ENCODE measurements around the gene PGC.

Gene PGC

GRCh38 chr6:41730531-41731436 lies 16.4 kb downstream of the PGC start:
- peak overlapping the region; percentile 81 to 99 (median 95); a peak in 20 of 22 replicates for H3K9ac ChIP-seq
- H3K9me3 ChIP-seq (replicated peaks in 1 of 11), result no peaks in the 10 kb centered on the region
- 0 out of 22 replicates have a peak, but pooled peaks of 1 of the 11 experiments have one; percentile 8 for TF ChIP-seq Cebpa-rat (IDR thresholded peaks at IDR 0.05)
- H3K27me3 ChIP-seq, result no peaks in the 10 kb centered on the region
- peak overlapping the region; percentile 96 to 100 (median 99) for H3K4me2 ChIP-seq
- H3K36me3 ChIP-seq, result peaks cover 0 to 34% (median 12%) of the 10 kb centered on the region in 11 experiments; a peak in 11 of 22 replicates
- peaks cover 5 to 68% (median 16%) of the 10 kb centered on the region in 11 experiments; a peak in 15 of 22 replicates for H4K20me1 ChIP-seq
- peak overlapping the region; percentile 77 to 98 (median 90) for H3K4me3 ChIP-seq
- H3K4me1 ChIP-seq, result peaks cover 77 to 84% (median 81%) of the 10 kb centered on the region in 10 experiments
- H3K27ac ChIP-seq, result peak overlapping the region in 10 of 11 experiments; percentile 18 to 100 (median 96); a peak in 19 of 22 replicates

DNA sequence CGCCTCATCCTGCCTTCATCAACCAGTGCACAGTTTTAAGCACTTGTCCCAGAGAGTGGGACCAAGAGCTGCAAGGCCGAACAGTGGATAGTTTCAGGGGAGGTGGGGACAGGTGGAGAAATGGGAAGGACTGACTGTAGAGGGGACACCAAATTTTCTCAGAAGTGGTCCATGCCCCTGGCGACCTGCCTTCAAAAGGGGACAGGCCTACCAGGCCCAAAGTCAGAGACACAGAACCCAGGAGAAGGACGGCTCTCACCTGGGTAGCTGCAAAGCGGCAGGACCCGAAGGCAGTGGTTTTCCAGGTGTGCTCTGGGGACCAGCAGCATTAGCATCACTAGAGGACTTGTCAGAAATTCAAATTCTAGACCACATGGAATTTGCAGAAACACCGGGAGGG lies 17.6 kb downstream of the PGC start:
- H3K9ac ChIP-seq, result peak overlapping the region; percentile 59 to 99 (median 95); a peak in 18 of 22 replicates
- no peaks in the 10 kb centered on the region for H3K27me3 ChIP-seq
- no peak for TF ChIP-seq Cebpa-rat (IDR thresholded peaks at IDR 0.05)
- H3K4me1 ChIP-seq, result peaks cover 86 to 93% (median 90%) of the 10 kb centered on the region in 10 experiments
- H3K9me3 ChIP-seq (replicated peaks in 1 of 11), result no peaks in the 10 kb centered on the region
- H4K20me1 ChIP-seq, result peaks cover 5 to 75% (median 16%) of the 10 kb centered on the region in 11 experiments; a peak in 15 of 22 replicates
- H3K27ac ChIP-seq, result peak overlapping the region in 9 of 11 experiments; percentile 53 to 100 (median 97); a peak in 16 of 22 replicates
- H3K4me2 ChIP-seq, result peak overlapping the region; percentile 96 to 100 (median 99)
- H3K4me3 ChIP-seq, result peak overlapping the region in 6 of 10 experiments; percentile 77 to 98 (median 91); a peak in 12 of 20 replicates
- peaks cover 0 to 36% (median 13%) of the 10 kb centered on the region in 11 experiments; a peak in 11 of 22 replicates for H3K36me3 ChIP-seq

- Histone ChIP-seq H3K4me3 (peak overlapping the region in 5 of 10 experiments; percentile 31 to 98 (median 86); a peak in 7 of 20 replicates), H3K4me2 (peak overlapping the region; percentile 96 to 100 (median 99)), H3K9me3 (replicated peaks in 1 of 11) (no peaks in the 10 kb centered on the region), H3K9ac (peak overlapping the region; percentile 51 to 99 (median 95); a peak in 19 of 22 replicates), H3K36me3 (peaks cover 0 to 36% (median 13%) of the 10 kb centered on the region in 11 experiments; a peak in 11 of 22 replicates), H3K4me1 (peaks cover 93 to 100% (median 96%) of the 10 kb centered on the region in 10 experiments), H3K27ac (peak overlapping the region in 10 of 11 experiments; percentile 5 to 100 (median 96); a peak in 20 of 22 replicates), H3K27me3 (no peaks in the 10 kb centered on the region), H4K20me1 (peaks cover 5 to 75% (median 16%) of the 10 kb centered on the region in 11 experiments; a peak in 15 of 22 replicates)
- TF ChIP-seq Cebpa-rat (IDR thresholded peaks at IDR 0.05), result no peak
Measured at GRCh38 chr6:41728954-41729353, 18.2 kb downstream of the PGC start.

GRCh38 chr6:41728073-41728936 lies 18.9 kb downstream of the PGC start:
- Histone ChIP-seq H3K4me3 (peak overlapping the region in 6 of 10 experiments; percentile 34 to 98 (median 82); a peak in 8 of 20 replicates), H3K9ac (peak overlapping the region; percentile 51 to 99 (median 95); a peak in 20 of 22 replicates), H3K4me1 (peaks cover 97 to 99% (median 98%) of the 10 kb centered on the region in 10 experiments), H3K36me3 (peaks cover 0 to 36% (median 13%) of the 10 kb centered on the region in 11 experiments; a peak in 11 of 22 replicates), H3K27me3 (no peaks in the 10 kb centered on the region), H3K27ac (peak overlapping the region in 10 of 11 experiments; percentile 5 to 100 (median 96); a peak in 20 of 22 replicates), H4K20me1 (peaks cover 5 to 75% (median 16%) of the 10 kb centered on the region in 11 experiments; a peak in 15 of 22 replicates), H3K9me3 (replicated peaks in 1 of 11) (no peaks in the 10 kb centered on the region), H3K4me2 (peak overlapping the region; percentile 96 to 100 (median 99))
- TF ChIP-seq Cebpa-rat (IDR thresholded peaks at IDR 0.05), result no peak

DNA sequence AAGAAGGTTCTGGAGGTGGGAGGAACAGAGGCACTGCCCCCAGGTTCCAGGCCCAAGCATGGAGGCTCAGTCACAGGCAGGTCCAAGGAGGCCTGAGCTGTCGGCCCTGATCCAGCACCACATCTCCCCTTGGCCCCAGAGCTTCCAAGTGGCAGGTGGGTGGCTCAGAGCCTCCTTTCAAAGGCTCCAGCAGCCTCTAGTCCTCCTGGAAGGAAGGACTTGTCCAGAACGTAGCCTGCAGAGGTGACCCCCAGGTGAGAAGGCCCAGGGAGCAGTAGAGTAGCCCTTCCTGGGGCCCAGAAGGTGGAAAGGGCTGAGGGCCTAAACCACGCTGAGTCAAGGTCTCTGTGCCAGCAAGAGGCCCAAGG lies 19.5 kb downstream of the PGC start:
- H3K9ac ChIP-seq, result peak overlapping the region; percentile 51 to 99 (median 91); a peak in 20 of 22 replicates
- H4K20me1 ChIP-seq, result peaks cover 5 to 71% (median 16%) of the 10 kb centered on the region in 11 experiments; a peak in 15 of 22 replicates
- peaks cover 97 to 99% (median 98%) of the 10 kb centered on the region in 10 experiments for H3K4me1 ChIP-seq
- no peaks in the 10 kb centered on the region for H3K27me3 ChIP-seq
- peak overlapping the region; percentile 96 to 100 (median 99) for H3K4me2 ChIP-seq
- H3K9me3 ChIP-seq (replicated peaks in 1 of 11), result no peaks in the 10 kb centered on the region
- peak overlapping the region in 10 of 11 experiments; percentile 5 to 100 (median 96); a peak in 19 of 22 replicates for H3K27ac ChIP-seq
- TF ChIP-seq Cebpa-rat (IDR thresholded peaks at IDR 0.05), result no peak
- peak overlapping the region in 6 of 10 experiments; percentile 31 to 97 (median 47); a peak in 9 of 20 replicates for H3K4me3 ChIP-seq
- H3K36me3 ChIP-seq, result peaks cover 0 to 36% (median 13%) of the 10 kb centered on the region in 11 experiments; a peak in 11 of 22 replicates

- H3K36me3 ChIP-seq, result peaks cover 0 to 34% (median 13%) of the 10 kb centered on the region in 11 experiments; a peak in 11 of 22 replicates
- H3K4me3 ChIP-seq, result peak overlapping the region in 7 of 10 experiments; percentile 30 to 97 (median 45); a peak in 13 of 20 replicates
- TF ChIP-seq Cebpa-rat (IDR thresholded peaks at IDR 0.05), result no peak
- no peaks in the 10 kb centered on the region for H3K27me3 ChIP-seq
- peak overlapping the region; percentile 96 to 100 (median 99) for H3K4me2 ChIP-seq
- peak overlapping the region; percentile 5 to 100 (median 96); a peak in 20 of 22 replicates for H3K27ac ChIP-seq
- peaks cover 5 to 63% (median 16%) of the 10 kb centered on the region in 11 experiments; a peak in 15 of 22 replicates for H4K20me1 ChIP-seq
- H3K4me1 ChIP-seq, result peaks cover 97 to 99% (median 98%) of the 10 kb centered on the region in 10 experiments
- peak overlapping the region; percentile 30 to 99 (median 91); a peak in 18 of 22 replicates for H3K9ac ChIP-seq
- no peaks in the 10 kb centered on the region for H3K9me3 ChIP-seq (replicated peaks in 1 of 11)
Measured at GRCh38 chr6:41726876-41727275, 20.3 kb downstream of the PGC start.

DNA sequence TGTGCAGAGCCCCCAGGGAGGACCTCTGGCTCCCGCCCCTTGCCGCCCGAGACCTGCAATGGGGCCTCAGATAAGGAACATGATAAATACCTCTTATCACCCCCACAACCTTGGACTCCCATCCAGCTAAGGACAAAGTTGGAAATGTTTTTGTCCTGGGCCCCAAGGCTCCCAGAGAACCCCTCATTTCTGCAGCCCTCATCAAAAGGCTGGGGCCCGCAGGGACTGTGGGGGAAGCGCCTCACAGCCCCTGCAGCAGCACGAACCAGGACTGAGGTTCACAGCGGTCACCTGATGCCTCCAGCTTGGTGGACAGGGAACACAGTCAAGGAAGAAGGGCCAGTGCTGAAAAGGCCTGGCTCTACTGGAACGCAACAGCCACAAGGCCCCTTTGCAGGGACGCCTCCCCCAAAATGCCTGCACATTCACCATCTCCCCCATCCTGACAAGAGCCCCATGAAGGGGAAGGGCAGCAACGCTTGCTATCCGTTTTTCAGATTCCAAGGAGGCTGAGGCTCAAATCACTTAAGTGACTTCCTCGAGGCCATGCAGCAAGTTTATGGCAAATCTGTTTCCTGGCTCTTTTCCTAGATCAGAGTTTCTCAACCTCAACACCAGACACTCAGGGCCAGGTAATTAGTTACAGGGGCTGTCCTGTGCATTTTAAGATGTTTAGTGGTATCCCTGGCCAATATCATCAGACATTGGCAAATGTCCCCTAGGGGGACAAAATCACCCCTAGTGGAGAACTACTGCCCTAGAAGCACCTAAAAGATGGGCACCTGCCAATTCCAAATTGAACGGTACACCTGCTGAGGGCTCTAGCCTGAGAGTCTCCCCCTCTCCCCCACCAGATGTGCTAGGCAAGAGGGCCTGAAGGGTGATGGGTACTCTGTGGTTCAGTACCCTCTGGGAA lies 22.4 kb downstream of the PGC start:
- Histone ChIP-seq H3K9me3 (replicated peaks in 1 of 11) (no peaks in the 10 kb centered on the region), H3K4me1 (peaks cover 97 to 99% (median 98%) of the 10 kb centered on the region in 10 experiments), H3K36me3 (peaks cover 0 to 34% (median 12%) of the 10 kb centered on the region in 11 experiments; a peak in 14 of 22 replicates), H3K27ac (peak overlapping the region; percentile 70 to 100 (median 96)), H3K9ac (peak overlapping the region; percentile 65 to 97 (median 85); a peak in 21 of 22 replicates), H3K27me3 (no peaks in the 10 kb centered on the region), H3K4me3 (peak overlapping the region; percentile 12 to 70 (median 60); a peak in 16 of 20 replicates), H3K4me2 (peak overlapping the region; percentile 96 to 100 (median 99)), H4K20me1 (peaks cover 0 to 53% (median 4%) of the 10 kb centered on the region in 11 experiments; a peak in 9 of 22 replicates)
- no peak for TF ChIP-seq Cebpa-rat (IDR thresholded peaks at IDR 0.05)
